Loucy (cell line): ENCODE data around the gene CTSE.

ENCODE experiments used
- H2AFZ ChIP-seq: fragments of 200-600 bp; sonication (generic); 2 replicates; pipeline ENCODE4 v1.6.0; 2016; ENCODE audit warnings: antibody characterized with exemption, mild to moderate bottlenecking, low read length, moderate library complexity
- H3F3A ChIP-seq: fragments of 200-600 bp; 2 replicates; pipeline ENCODE4 v1.6.0; 2016; ENCODE audit warnings: antibody characterized with exemption, low read depth, mild to moderate bottlenecking
- H3K27me3 ChIP-seq: fragments of 200-600 bp; sonication (generic); 2 replicates; pipeline ENCODE4 v1.6.1; 2014; ENCODE audit warnings: low read length, mild to moderate bottlenecking; ENCODE audit not compliant: insufficient read depth, poor library complexity, severe bottlenecking
- H3K36me3 ChIP-seq: fragments of 200-600 bp; sonication (generic); 2 replicates; pipeline ENCODE4 v1.6.1; 2016; ENCODE audit warnings: low read length; ENCODE audit not compliant: insufficient read depth
- H3K4me1 ChIP-seq: fragments of 200-600 bp; sonication (generic); 2 replicates; pipeline ENCODE4 v1.5.1; 2014; ENCODE audit warnings: low read length, mild to moderate bottlenecking; ENCODE audit not compliant: insufficient read depth, poor library complexity, severe bottlenecking
- H3K4me2 ChIP-seq: fragments of 200-600 bp; sonication (generic); 2 replicates; pipeline ENCODE4 v1.6.0; 2014; ENCODE audit warnings: antibody characterized with exemption, low read length, low read depth, mild to moderate bottlenecking; ENCODE audit not compliant: poor library complexity, severe bottlenecking
- H3K4me3 ChIP-seq: fragments of 200-600 bp; sonication (generic); 2 replicates; pipeline ENCODE4 v1.5.1; 2014; ENCODE audit warnings: low read length, mild to moderate bottlenecking, mixed read lengths; ENCODE audit not compliant: poor library complexity, severe bottlenecking
- H3K79me2 ChIP-seq: fragments of 200-600 bp; sonication (generic); 2 replicates; pipeline ENCODE4 v1.6.1; 2014; ENCODE audit warnings: low read length; ENCODE audit not compliant: insufficient read depth
- H3K9ac ChIP-seq: fragments of 200-600 bp; sonication (generic); 2 replicates; pipeline ENCODE4 v1.6.0; 2014; ENCODE audit warnings: mild to moderate bottlenecking, low read depth, low read length, moderate library complexity; ENCODE audit not compliant: poor library complexity, severe bottlenecking
- H3K9me2 ChIP-seq: fragments of 200-600 bp; sonication (generic); replicated peaks from 2 replicates; pipeline ENCODE4 v1.6.1; 2016; ENCODE audit warnings: low read depth, low read length, mixed read lengths
- H3K9me3 ChIP-seq: fragments of 200-600 bp; sonication (generic); 2 replicates; pipeline ENCODE4 v1.6.1; 2014; ENCODE audit warnings: mild to moderate bottlenecking, antibody characterized with exemption, low read length, low read depth; ENCODE audit not compliant: insufficient read depth
- H4K20me1 ChIP-seq: fragments of 200-600 bp; sonication (generic); 2 replicates; pipeline ENCODE4 v1.6.0; 2014; ENCODE audit warnings: antibody characterized with exemption, low read length, mild to moderate bottlenecking; ENCODE audit not compliant: insufficient read depth, poor library complexity, severe bottlenecking
- EZH2phosphoT487 ChIP-seq: fragments of 200-600 bp; IDR thresholded peaks from 2 replicates; pipeline ENCODE4 v1.6.1; 2018; ENCODE audit warnings: antibody characterized with exemption, mild to moderate bottlenecking, moderate library complexity, borderline replicate concordance
- TF ChIP-seq, protein P1 (sequence below): fragments of 200-600 bp; sonication (generic); conservative IDR thresholded peaks from 2 replicates; pipeline ENCODE4 v1.5.1; 2014; ENCODE audit warnings: mild to moderate bottlenecking, antibody characterized with exemption, low read length

The CTSE gene

DNA sequence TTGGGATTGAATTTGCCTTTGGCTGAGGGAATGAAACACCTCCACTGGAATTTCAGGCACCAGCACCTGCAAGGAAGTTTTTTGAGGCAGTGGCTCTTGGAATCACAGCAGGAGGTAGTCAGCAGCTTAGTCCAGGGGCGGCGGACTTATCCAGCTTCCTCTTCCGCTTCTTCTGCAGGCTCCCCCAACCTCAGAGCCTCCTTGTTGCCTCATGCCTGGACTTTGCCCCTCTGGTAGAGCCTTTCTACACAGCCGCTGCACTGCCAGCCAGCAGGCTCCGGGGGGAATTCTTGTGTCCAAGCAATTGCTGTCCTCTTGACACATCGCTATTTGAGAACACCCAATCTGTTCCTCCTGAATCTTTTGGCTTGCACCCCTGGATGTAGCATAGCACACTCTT is 24.9 kb upstream of the CTSE start:
- H3K27me3 ChIP-seq: no peaks in the 10 kb centered on the region
- no peak overlapping the region for H2AFZ ChIP-seq
- no peaks in the 10 kb centered on the region for H3F3A ChIP-seq
- peaks cover 22% of the 10 kb centered on the region for H3K36me3 ChIP-seq
- no peak overlapping the region for H3K9ac ChIP-seq
- no peak for TF ChIP-seq EZH2phosphoT487
- TF ChIP-seq, protein P1, sequence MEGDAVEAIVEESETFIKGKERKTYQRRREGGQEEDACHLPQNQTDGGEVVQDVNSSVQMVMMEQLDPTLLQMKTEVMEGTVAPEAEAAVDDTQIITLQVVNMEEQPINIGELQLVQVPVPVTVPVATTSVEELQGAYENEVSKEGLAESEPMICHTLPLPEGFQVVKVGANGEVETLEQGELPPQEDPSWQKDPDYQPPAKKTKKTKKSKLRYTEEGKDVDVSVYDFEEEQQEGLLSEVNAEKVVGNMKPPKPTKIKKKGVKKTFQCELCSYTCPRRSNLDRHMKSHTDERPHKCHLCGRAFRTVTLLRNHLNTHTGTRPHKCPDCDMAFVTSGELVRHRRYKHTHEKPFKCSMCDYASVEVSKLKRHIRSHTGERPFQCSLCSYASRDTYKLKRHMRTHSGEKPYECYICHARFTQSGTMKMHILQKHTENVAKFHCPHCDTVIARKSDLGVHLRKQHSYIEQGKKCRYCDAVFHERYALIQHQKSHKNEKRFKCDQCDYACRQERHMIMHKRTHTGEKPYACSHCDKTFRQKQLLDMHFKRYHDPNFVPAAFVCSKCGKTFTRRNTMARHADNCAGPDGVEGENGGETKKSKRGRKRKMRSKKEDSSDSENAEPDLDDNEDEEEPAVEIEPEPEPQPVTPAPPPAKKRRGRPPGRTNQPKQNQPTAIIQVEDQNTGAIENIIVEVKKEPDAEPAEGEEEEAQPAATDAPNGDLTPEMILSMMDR: no peak
- H3K4me3 ChIP-seq: no peak overlapping the region
- peaks cover 57% of the 10 kb centered on the region for H3K79me2 ChIP-seq
- no peak overlapping the region for H3K4me2 ChIP-seq
- H4K20me1 ChIP-seq: peaks cover 3% of the 10 kb centered on the region
- no peaks in the 10 kb centered on the region for H3K9me3 ChIP-seq
- peaks cover 26% of the 10 kb centered on the region for H3K4me1 ChIP-seq
- H3K9me2 ChIP-seq: no peaks in the 10 kb centered on the region

DNA sequence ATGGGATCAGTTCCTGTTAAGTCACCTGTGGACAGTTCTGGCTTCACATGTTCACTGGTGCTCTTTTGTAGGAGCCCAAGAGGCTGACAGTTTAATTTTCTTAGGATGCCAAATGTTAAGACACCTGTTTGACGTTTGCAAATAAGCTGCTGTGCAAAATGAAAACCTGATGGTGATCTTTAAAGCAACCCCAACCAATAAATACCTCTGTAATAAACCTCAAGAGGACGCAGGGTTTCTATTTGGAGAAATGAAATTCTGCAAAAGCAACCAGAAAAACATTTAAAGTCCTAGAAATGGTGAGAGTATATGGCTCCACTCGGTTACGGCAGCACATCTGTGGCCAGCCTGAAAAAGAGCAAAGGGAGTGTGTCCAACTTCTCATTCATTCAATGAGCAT is 23.6 kb upstream of the CTSE start:
- Histone ChIP-seq H3K36me3 (peaks cover 13% of the 10 kb centered on the region; the same call in 1 of the 2 replicates), H3K9me2 (no peaks in the 10 kb centered on the region), H3K9me3 (no peaks in the 10 kb centered on the region), H3K79me2 (peaks cover 62% of the 10 kb centered on the region), H3K27me3 (no peaks in the 10 kb centered on the region), H3K4me1 (peaks cover 25% of the 10 kb centered on the region), H3K9ac (no peak overlapping the region), H3K4me2 (no peak overlapping the region), H4K20me1 (peaks cover 8% of the 10 kb centered on the region), H3F3A (no peaks in the 10 kb centered on the region), H3K4me3 (no peak overlapping the region), H2AFZ (no peak overlapping the region)
- TF ChIP-seq, protein P1: no peak
- TF ChIP-seq EZH2phosphoT487: no peak

DNA sequence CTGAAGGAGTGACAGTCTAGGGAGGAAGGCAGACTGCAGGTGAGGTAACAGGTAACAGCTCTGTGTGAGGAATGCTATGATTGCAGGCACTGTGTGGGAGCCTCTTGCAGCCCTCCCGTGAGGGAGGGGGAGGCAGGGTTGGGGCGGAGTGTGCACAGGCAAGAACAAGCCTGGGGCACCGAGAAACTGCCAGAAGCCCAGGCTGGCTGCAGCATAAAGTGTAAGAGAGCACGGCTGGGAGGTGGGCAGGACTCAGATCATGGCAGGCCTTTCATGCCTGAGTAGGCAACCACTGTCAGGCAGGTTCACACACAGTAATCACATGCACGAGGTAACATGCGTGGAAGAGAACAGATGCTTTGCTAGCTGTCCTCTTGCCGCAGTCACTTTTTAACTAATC is 17.9 kb upstream of the CTSE start:
- Histone ChIP-seq H2AFZ (no peak overlapping the region), H3K9me2 (no peaks in the 10 kb centered on the region), H3K36me3 (no peaks in the 10 kb centered on the region), H3K27me3 (no peaks in the 10 kb centered on the region), H3F3A (0 out of 2 replicates have a peak, but pooled peaks cover 3% of the 10 kb centered on the region), H3K4me1 (peaks cover 53% of the 10 kb centered on the region), H3K9ac (no peak overlapping the region), H3K9me3 (no peaks in the 10 kb centered on the region), H3K79me2 (peaks cover 87% of the 10 kb centered on the region), H3K4me3 (no peak overlapping the region), H4K20me1 (peaks cover 12% of the 10 kb centered on the region), H3K4me2 (peak overlapping the region; percentile 75)
- TF ChIP-seq EZH2phosphoT487: no peak
- TF ChIP-seq, protein P1: no peak
